Measurements from ENCODE around the gene NSMCE1. TPM values are rescaled to one million over a fixed set of nuclear protein-coding genes. Genes with fewer than 3 reads are reported as not detected.

Gene NSMCE1
- total and polyA plus RNA-seq, 4 donors = 16.5 to 39.0 (median 21.7) TPM

GRCh38 chr16:27185776-27186130 lies 82.8 kb downstream of the NSMCE1 start (continued):
- TF ChIP-seq ZBTB33 (IDR thresholded peaks at IDR 0.05) (no peak), ATF3 (IDR thresholded peaks at IDR 0.05) (no peak), HNF4A (conservative IDR thresholded peaks at IDR 0.05) (no peak), GABPA (IDR thresholded peaks at IDR 0.05 in 1 of 2, conservative IDR thresholded peaks at IDR 0.05 in 1 of 2) (no peak), RAD21 (IDR thresholded peaks at IDR 0.05) (no peak), EGR1 (IDR thresholded peaks at IDR 0.05; ENCODE audit: low read depth in 2 of 2) (no peak)

GRCh38 chr16:27182906-27183405 lies 85.6 kb downstream of the NSMCE1 start:
- Histone ChIP-seq H3K36me3 (ENCODE audit: control insufficient read depth in 4 of 4, insufficient read depth in 3 of 4, low read depth in 1 of 4, low read length in 3 of 4) (no peaks in the 10 kb centered on the region), H3K27me3 (ENCODE audit: control insufficient read depth in 4 of 4, insufficient read depth in 4 of 4, low read length in 3 of 4) (no peaks in the 10 kb centered on the region), H3K4me3 (ENCODE audit: low read depth in 1 of 3, low read length in 3 of 3) (no peak overlapping the region), H3K27ac (ENCODE audit: low read depth in 1 of 2, low read length in 2 of 2) (no peak overlapping the region), H3K9ac (ENCODE audit: low read depth in 1 of 2, low read length in 2 of 2) (no peak overlapping the region), H3K9me3 (ENCODE audit: control insufficient read depth in 4 of 4, low read length in 3 of 4) (peaks cover 0 to 2% (median 0%) of the 10 kb centered on the region in 4 donors), H3K4me1 (ENCODE audit: control insufficient read depth in 4 of 4, insufficient read depth in 4 of 4, low read length in 3 of 4) (peaks cover 0 to 17% (median 9%) of the 10 kb centered on the region in 4 donors)
- DNase-seq (ENCODE audit: low spot score) = no peak
- TF ChIP-seq RAD21 (IDR thresholded peaks at IDR 0.05) (no peak), TAF1 (conservative IDR thresholded peaks at IDR 0.05) (no peak), FOXA1 (IDR thresholded peaks at IDR 0.05) (no peak)
- 92% methylated on average over 7 of the region's 7 CpGs for WGBS

GRCh38 chr16:27181019-27181790 lies 87.4 kb downstream of the NSMCE1 start:
- 94% methylated on average over 8 of the region's 8 CpGs for WGBS
- Histone ChIP-seq H3K9me3 (ENCODE audit: control insufficient read depth in 4 of 4, low read length in 3 of 4) (peaks cover 0 to 2% (median 0%) of the 10 kb centered on the region in 4 donors), H3K36me3 (ENCODE audit: control insufficient read depth in 4 of 4, insufficient read depth in 3 of 4, low read depth in 1 of 4, low read length in 3 of 4) (no peaks in the 10 kb centered on the region), H3K27me3 (ENCODE audit: control insufficient read depth in 4 of 4, insufficient read depth in 4 of 4, low read length in 3 of 4) (no peaks in the 10 kb centered on the region), H3K9ac (ENCODE audit: low read depth in 1 of 2, low read length in 2 of 2) (no peak overlapping the region), H3K4me1 (ENCODE audit: control insufficient read depth in 4 of 4, insufficient read depth in 4 of 4, low read length in 3 of 4) (peaks cover 0 to 17% (median 9%) of the 10 kb centered on the region in 4 donors), H3K4me3 (ENCODE audit: low read depth in 1 of 3, low read length in 3 of 3) (no peak overlapping the region), H3K27ac (ENCODE audit: low read depth in 1 of 2, low read length in 2 of 2) (no peak overlapping the region)
- no peak for DNase-seq (ENCODE audit: low spot score)
- no peak for TF ChIP-seq SP1 (IDR thresholded peaks at IDR 0.05)
- TF ChIP-seq MAX (IDR thresholded peaks at IDR 0.05) = no peak
- TF ChIP-seq RXRA (IDR thresholded peaks at IDR 0.05) = no peak
- no peak for TF ChIP-seq ZBTB33 (IDR thresholded peaks at IDR 0.05)
- no peak for TF ChIP-seq HNF4A (conservative IDR thresholded peaks at IDR 0.05)
- TF ChIP-seq FOXA2 (IDR thresholded peaks at IDR 0.05) = no peak
- TF ChIP-seq RAD21 (IDR thresholded peaks at IDR 0.05) = peak in 1 of 2 donors; percentile 56
- TF ChIP-seq CTCF (IDR thresholded peaks at IDR 0.05; ENCODE audit: low read depth, low read length, missing input control) = peak; percentile 28
- TF ChIP-seq ATF3 (IDR thresholded peaks at IDR 0.05) = no peak
- TF ChIP-seq EGR1 (IDR thresholded peaks at IDR 0.05; ENCODE audit: low read depth in 2 of 2) = no peak
- TF ChIP-seq JUND (IDR thresholded peaks at IDR 0.05) = no peak
